HL-60 (cell line): ENCODE results near the gene MAP1B.

Experiments used
- CTCF ChIP-seq: IDR thresholded peaks from one replicate; pipeline ENCODE4 v1.5.1; 2011; ENCODE audit warnings: low read length, control low read depth, inconsistent platforms; ENCODE audit not compliant: insufficient read depth
- GABPA ChIP-seq: IDR thresholded peaks from 2 replicates; pipeline ENCODE4 v1.6.1; 2012; ENCODE audit warnings: low read depth

- no peak for TF ChIP-seq CTCF
- TF ChIP-seq GABPA = no peak
Observed at GRCh38 chr5:72234265-72234700, 127.0 kb downstream of the MAP1B start.
